ENCODE data around the gene CTSW. TPM values are rescaled to one million over a fixed set of nuclear protein-coding genes. Genes with fewer than 3 reads are reported as not detected.

The CTSW gene
- total RNA-seq, 1 experiment from 2014 or later = not detected

DNA sequence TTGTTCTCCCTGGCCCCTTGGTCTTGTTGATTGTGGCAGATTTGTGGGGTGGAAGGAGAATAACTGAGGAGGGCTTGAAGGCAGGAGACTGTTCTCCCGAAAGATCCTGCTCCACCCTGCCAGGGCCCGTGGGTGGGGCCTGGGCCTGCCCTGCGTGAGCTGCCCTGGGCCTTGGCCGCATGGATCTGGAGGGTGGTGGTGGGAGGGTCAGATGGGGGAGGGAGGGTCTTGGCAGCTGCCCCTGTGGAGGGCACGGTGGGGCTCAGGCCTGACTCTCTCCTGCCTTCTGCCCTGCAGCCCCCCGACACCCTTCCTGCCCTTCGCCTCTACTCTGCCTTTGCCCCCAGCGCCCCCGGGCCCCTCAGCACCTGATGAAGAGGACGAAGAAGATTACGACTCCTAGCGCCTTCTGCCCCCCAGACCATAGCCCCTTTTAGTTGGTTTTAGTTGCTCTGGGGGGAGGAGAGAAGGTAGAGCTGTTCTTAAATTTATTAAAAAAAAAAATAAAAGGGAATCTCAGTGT lies 41.5 kb downstream of the CTSW start:
- peaks cover 15% of the 10 kb centered on the region for H3K4me1 ChIP-seq
- Mint-ChIP-seq H3K27me3 (ENCODE audit: insufficient read depth, unreplicated experiment) (no peaks in the 10 kb centered on the region), H3K4me3 (ENCODE audit: unreplicated experiment) (peak overlapping the region; percentile 90), H3K36me3 (ENCODE audit: insufficient read depth, unreplicated experiment) (peaks cover 19% of the 10 kb centered on the region), H3K27ac (ENCODE audit: unreplicated experiment) (no peak overlapping the region), H3K9me3 (ENCODE audit: unreplicated experiment) (no peaks in the 10 kb centered on the region), H3K4me1 (ENCODE audit: low read depth, unreplicated experiment) (no peaks in the 10 kb centered on the region)
- no peaks in the 10 kb centered on the region; the same call in 1 of the 2 replicates for H3K36me3 ChIP-seq (ENCODE audit: control insufficient read depth, insufficient read depth, low read length)
- no peaks in the 10 kb centered on the region for H3K27me3 ChIP-seq (replicated peaks; ENCODE audit: control insufficient read depth, insufficient read depth, low read length)
- TF ChIP-seq, protein P1, sequence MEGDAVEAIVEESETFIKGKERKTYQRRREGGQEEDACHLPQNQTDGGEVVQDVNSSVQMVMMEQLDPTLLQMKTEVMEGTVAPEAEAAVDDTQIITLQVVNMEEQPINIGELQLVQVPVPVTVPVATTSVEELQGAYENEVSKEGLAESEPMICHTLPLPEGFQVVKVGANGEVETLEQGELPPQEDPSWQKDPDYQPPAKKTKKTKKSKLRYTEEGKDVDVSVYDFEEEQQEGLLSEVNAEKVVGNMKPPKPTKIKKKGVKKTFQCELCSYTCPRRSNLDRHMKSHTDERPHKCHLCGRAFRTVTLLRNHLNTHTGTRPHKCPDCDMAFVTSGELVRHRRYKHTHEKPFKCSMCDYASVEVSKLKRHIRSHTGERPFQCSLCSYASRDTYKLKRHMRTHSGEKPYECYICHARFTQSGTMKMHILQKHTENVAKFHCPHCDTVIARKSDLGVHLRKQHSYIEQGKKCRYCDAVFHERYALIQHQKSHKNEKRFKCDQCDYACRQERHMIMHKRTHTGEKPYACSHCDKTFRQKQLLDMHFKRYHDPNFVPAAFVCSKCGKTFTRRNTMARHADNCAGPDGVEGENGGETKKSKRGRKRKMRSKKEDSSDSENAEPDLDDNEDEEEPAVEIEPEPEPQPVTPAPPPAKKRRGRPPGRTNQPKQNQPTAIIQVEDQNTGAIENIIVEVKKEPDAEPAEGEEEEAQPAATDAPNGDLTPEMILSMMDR (IDR thresholded peaks at IDR 0.05; ENCODE audit: insufficient read depth in 1 of 2, low read depth in 1 of 2, low read length in 1 of 2, severe bottlenecking in 1 of 2, unreplicated experiment in 1 of 2) = no peak
- DNase-seq = no peak
- no TSS peak for BruUV-seq (replicated peaks)
- H3K4me3 ChIP-seq (ENCODE audit: low read depth, low read length) = no peak overlapping the region
- intact Hi-C loops (cut with micrococcal nuclease; ENCODE audit: unreplicated experiment) = no loop called here
- H3K9me3 ChIP-seq = no peaks in the 10 kb centered on the region
- ChIA-PET POLR2A (no interaction called here), CTCF (interaction anchor here (0.7 kb wide), 2 partner anchors 89 to 497 kb away, joined by 4 to 5 read pairs; no protein-coding TSS in a partner anchor)

DNA sequence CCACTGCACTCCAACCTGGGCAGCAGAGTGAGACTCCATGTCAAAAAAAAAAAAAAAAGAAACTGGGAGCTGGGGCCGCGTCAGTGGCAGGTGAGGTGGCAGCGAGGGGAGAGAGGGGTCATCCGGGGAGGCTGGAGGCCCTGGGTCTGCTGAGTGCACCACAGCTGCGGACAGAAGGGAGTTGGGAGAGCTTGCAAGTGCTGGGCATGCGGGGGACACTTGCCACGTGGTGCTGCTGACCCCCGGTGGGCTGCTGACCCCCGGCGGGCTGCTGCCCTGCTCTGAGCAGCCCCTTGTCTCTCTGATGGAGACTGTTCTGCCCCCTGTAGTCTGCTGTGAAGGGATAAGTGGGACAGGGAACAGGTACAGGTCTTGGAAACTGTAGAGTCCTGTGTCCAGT lies 42.2 kb downstream of the CTSW start:
- Histone ChIP-seq H3K4me3 (ENCODE audit: low read depth, low read length) (no peak overlapping the region), H3K27me3 (replicated peaks; ENCODE audit: control insufficient read depth, insufficient read depth, low read length) (no peaks in the 10 kb centered on the region), H3K9me3 (no peaks in the 10 kb centered on the region), H3K36me3 (ENCODE audit: control insufficient read depth, insufficient read depth, low read length) (no peaks in the 10 kb centered on the region; the same call in 1 of the 2 replicates), H3K4me1 (peaks cover 15% of the 10 kb centered on the region)
- Mint-ChIP-seq H3K27me3 (ENCODE audit: insufficient read depth, unreplicated experiment) (no peaks in the 10 kb centered on the region), H3K36me3 (ENCODE audit: insufficient read depth, unreplicated experiment) (peaks cover 20% of the 10 kb centered on the region), H3K27ac (ENCODE audit: unreplicated experiment) (no peak overlapping the region), H3K4me1 (ENCODE audit: low read depth, unreplicated experiment) (no peaks in the 10 kb centered on the region), H3K9me3 (ENCODE audit: unreplicated experiment) (no peaks in the 10 kb centered on the region), H3K4me3 (ENCODE audit: unreplicated experiment) (no peak overlapping the region)
- intact Hi-C loops (cut with micrococcal nuclease; ENCODE audit: unreplicated experiment) = no loop called here
- POLR2A ChIA-PET = no interaction called here
- no TSS peak for BruUV-seq (replicated peaks)
- no peak for DNase-seq
- TF ChIP-seq, protein P1 (IDR thresholded peaks at IDR 0.05; ENCODE audit: insufficient read depth in 1 of 2, low read depth in 1 of 2, low read length in 1 of 2, severe bottlenecking in 1 of 2, unreplicated experiment in 1 of 2) = no peak
- CTCF ChIA-PET = interaction anchor here (0.7 kb wide), 1 partner anchor 496 kb away, joined by 5 read pairs; no protein-coding TSS in a partner anchor

DNA sequence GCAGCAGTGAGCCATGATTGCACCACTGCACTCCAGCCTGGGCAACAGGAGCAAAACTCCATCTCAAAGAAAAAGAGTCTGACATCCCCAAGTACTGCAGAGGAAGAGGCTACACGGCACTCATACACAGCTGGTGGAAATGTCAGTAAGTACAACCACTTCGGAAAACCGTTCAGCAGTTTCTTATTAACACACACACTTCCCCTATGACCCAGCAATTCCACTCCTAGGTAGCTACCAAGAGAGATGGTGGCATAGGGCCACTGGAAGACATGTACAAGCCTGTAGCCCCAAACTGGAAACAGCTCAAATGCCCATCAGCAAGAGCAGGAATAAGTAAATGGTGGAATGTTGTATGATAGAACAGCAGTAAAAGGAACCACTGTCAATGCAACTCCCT lies 42.9 kb downstream of the CTSW start:
- H3K27me3 Mint-ChIP-seq (ENCODE audit: insufficient read depth, unreplicated experiment) = no peaks in the 10 kb centered on the region
- no peak overlapping the region for H3K4me3 Mint-ChIP-seq (ENCODE audit: unreplicated experiment)
- DNase-seq = no peak
- H3K4me1 Mint-ChIP-seq (ENCODE audit: low read depth, unreplicated experiment) = no peaks in the 10 kb centered on the region
- no peaks in the 10 kb centered on the region for H3K9me3 ChIP-seq
- intact Hi-C loops (cut with micrococcal nuclease; ENCODE audit: unreplicated experiment) = no loop called here
- H3K36me3 Mint-ChIP-seq (ENCODE audit: insufficient read depth, unreplicated experiment) = peaks cover 25% of the 10 kb centered on the region
- BruUV-seq (replicated peaks) = no TSS peak
- H3K27me3 ChIP-seq (replicated peaks; ENCODE audit: control insufficient read depth, insufficient read depth, low read length) = no peaks in the 10 kb centered on the region
- H3K36me3 ChIP-seq (ENCODE audit: control insufficient read depth, insufficient read depth, low read length) = no peaks in the 10 kb centered on the region; the same call in 1 of the 2 replicates
- peaks cover 12% of the 10 kb centered on the region; the same call in 1 of the 2 replicates for H3K4me1 ChIP-seq
- H3K4me3 ChIP-seq (ENCODE audit: low read depth, low read length) = no peak overlapping the region
- TF ChIP-seq, protein P1 (IDR thresholded peaks at IDR 0.05; ENCODE audit: insufficient read depth in 1 of 2, low read depth in 1 of 2, low read length in 1 of 2, severe bottlenecking in 1 of 2, unreplicated experiment in 1 of 2) = no peak
- H3K27ac Mint-ChIP-seq (ENCODE audit: unreplicated experiment) = no peak overlapping the region
- H3K9me3 Mint-ChIP-seq (ENCODE audit: unreplicated experiment) = no peaks in the 10 kb centered on the region
- ChIA-PET CTCF (interaction anchor here (1.1 kb wide), 1 partner anchor 34 kb away, joined by 3 read pairs; the partner anchor contains the start of gene FIBP), POLR2A (no interaction called here)

Measured in Caco-2 (cell line).